SU-DHL-6 (cell line): ENCODE measurements around the gene PDZD2.

Experiments
- H2AFZ ChIP-seq: fragments of 200-600 bp; sonication (generic); 2 replicates; pipeline ENCODE4 v1.6.1; 2014; ENCODE audit warnings: low read depth, mild to moderate bottlenecking, moderate library complexity, mixed read lengths, antibody characterized with exemption, low read length; ENCODE audit not compliant: severe bottlenecking
- H3F3A ChIP-seq: fragments of 200-600 bp; shearing (Covaris generic); 2 replicates; pipeline ENCODE4 v1.6.0; 2016; ENCODE audit warnings: antibody characterized with exemption, mild to moderate bottlenecking; ENCODE audit not compliant: insufficient read depth
- H3K27ac ChIP-seq: fragments of 200-600 bp; sonication (generic); 2 replicates; pipeline ENCODE4 v1.5.1; 2016; ENCODE audit warnings: low read depth, mild to moderate bottlenecking, low read length, moderate library complexity, mixed read lengths
- H3K27me3 ChIP-seq: fragments of 200-600 bp; sonication (generic), shearing (Covaris generic); 2 replicates; pipeline ENCODE4 v1.6.0; 2014; ENCODE audit warnings: mild to moderate bottlenecking, low read length
- H3K36me3 ChIP-seq: fragments of 200-600 bp; sonication (generic); 2 replicates; pipeline ENCODE4 v1.6.1; 2014; ENCODE audit warnings: mild to moderate bottlenecking, low read length, mixed read lengths
- H3K4me2 ChIP-seq: fragments of 300-600, 200-600 bp; shearing (Covaris generic), sonication (generic); 2 replicates; pipeline ENCODE4 v1.6.0; 2014; ENCODE audit warnings: low read length, low read depth, mild to moderate bottlenecking; ENCODE audit not compliant: poor library complexity, severe bottlenecking
- H3K4me3 ChIP-seq: fragments of 200-600 bp; sonication (generic); 2 replicates; pipeline ENCODE4 v1.5.1; 2014; ENCODE audit warnings: antibody characterized with exemption, low read length, mild to moderate bottlenecking, mixed read lengths; ENCODE audit not compliant: insufficient read depth, poor library complexity, severe bottlenecking
- H3K79me2 ChIP-seq: fragments of 200-600 bp; sonication (generic); 2 replicates; pipeline ENCODE4 v1.6.1; 2014; ENCODE audit warnings: mild to moderate bottlenecking, low read length, moderate library complexity; ENCODE audit not compliant: insufficient read depth
- H3K9ac ChIP-seq: fragments of 200-600 bp; sonication (generic); 2 replicates; pipeline ENCODE4 v1.7.0; 2014; ENCODE audit warnings: mild to moderate bottlenecking, low read length
- H3K9me2 ChIP-seq: fragments of 200-600 bp; sonication (generic); replicated peaks from 2 replicates; pipeline ENCODE4 v1.6.1; 2014; ENCODE audit warnings: low read length; ENCODE audit not compliant: insufficient read depth
- H3K9me3 ChIP-seq: fragments of 200-600 bp; sonication (generic); 2 replicates; pipeline ENCODE4 v1.6.1; 2014; ENCODE audit warnings: low read length, mixed read lengths; ENCODE audit not compliant: insufficient read depth
- H4K20me1 ChIP-seq: fragments of 200-600 bp; sonication (generic); 2 replicates; pipeline ENCODE4 v1.6.1; 2014; ENCODE audit warnings: low read depth, mild to moderate bottlenecking, antibody characterized with exemption, low read length, moderate library complexity, mixed read lengths
- EZH2phosphoT487 ChIP-seq: fragments of 200-600 bp; sonication (generic), shearing (Covaris generic); conservative IDR thresholded peaks from 2 replicates; pipeline ENCODE4 v1.6.1; 2018; ENCODE audit warnings: mild to moderate bottlenecking, antibody characterized with exemption, low read length, moderate library complexity, mixed read lengths
- TF ChIP-seq, protein P1 (sequence below): fragments of 200-600 bp; sonication (generic); IDR thresholded peaks from one replicate; pipeline ENCODE4 v1.5.1; 2017; ENCODE audit warnings: antibody characterized with exemption, mild to moderate bottlenecking, low read length, moderate library complexity; ENCODE audit not compliant: insufficient read depth, poor library complexity, severe bottlenecking

PDZD2 gene

DNA sequence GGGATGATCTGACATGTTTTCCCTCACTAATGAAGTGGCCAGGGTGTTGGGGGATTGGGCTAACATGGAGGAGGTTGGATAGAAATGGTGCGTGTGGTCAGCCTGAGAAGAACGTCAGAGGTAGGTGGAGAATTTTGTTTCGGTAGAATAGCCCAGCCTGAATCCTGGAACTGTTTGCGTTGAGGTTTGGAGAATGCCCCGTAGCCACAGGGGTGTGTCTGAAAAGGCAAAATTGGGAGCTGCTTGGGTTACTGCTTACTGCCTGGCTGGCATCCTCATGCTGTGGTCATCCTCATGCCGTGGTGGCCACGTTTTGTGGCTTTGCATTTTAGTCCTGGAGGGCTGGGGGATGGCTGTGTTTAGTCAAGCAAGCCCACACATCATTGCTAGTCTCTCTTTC is 298.3 kb downstream of the PDZD2 start:
- Histone ChIP-seq H3K36me3 (no peaks in the 10 kb centered on the region), H3K27me3 (no peaks in the 10 kb centered on the region), H3K9me3 (no peaks in the 10 kb centered on the region), H3K79me2 (no peaks in the 10 kb centered on the region), H3F3A (no peaks in the 10 kb centered on the region), H4K20me1 (no peaks in the 10 kb centered on the region), H3K4me3 (no peak overlapping the region), H2AFZ (no peak overlapping the region), H3K9me2 (no peaks in the 10 kb centered on the region), H3K4me2 (no peak overlapping the region), H3K27ac (no peak overlapping the region), H3K9ac (no peak overlapping the region)
- TF ChIP-seq, protein P1, sequence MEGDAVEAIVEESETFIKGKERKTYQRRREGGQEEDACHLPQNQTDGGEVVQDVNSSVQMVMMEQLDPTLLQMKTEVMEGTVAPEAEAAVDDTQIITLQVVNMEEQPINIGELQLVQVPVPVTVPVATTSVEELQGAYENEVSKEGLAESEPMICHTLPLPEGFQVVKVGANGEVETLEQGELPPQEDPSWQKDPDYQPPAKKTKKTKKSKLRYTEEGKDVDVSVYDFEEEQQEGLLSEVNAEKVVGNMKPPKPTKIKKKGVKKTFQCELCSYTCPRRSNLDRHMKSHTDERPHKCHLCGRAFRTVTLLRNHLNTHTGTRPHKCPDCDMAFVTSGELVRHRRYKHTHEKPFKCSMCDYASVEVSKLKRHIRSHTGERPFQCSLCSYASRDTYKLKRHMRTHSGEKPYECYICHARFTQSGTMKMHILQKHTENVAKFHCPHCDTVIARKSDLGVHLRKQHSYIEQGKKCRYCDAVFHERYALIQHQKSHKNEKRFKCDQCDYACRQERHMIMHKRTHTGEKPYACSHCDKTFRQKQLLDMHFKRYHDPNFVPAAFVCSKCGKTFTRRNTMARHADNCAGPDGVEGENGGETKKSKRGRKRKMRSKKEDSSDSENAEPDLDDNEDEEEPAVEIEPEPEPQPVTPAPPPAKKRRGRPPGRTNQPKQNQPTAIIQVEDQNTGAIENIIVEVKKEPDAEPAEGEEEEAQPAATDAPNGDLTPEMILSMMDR: no peak
- TF ChIP-seq EZH2phosphoT487: no peak

- Histone ChIP-seq H3K9me2 (no peaks in the 10 kb centered on the region), H3K79me2 (no peaks in the 10 kb centered on the region), H3F3A (no peaks in the 10 kb centered on the region), H3K4me2 (no peak overlapping the region), H3K9me3 (no peaks in the 10 kb centered on the region), H4K20me1 (no peaks in the 10 kb centered on the region), H2AFZ (no peak overlapping the region), H3K36me3 (no peaks in the 10 kb centered on the region), H3K4me3 (no peak overlapping the region), H3K27me3 (no peaks in the 10 kb centered on the region), H3K9ac (no peak overlapping the region), H3K27ac (no peak overlapping the region)
- TF ChIP-seq, protein P1: no peak
- no peak for TF ChIP-seq EZH2phosphoT487
Observed at GRCh38 chr5:31937703-31938102, 298.8 kb downstream of the PDZD2 start.

GRCh38 chr5:31939151-31939550 is 300.2 kb downstream of the PDZD2 start:
- Histone ChIP-seq H3K4me3 (no peak overlapping the region), H3K36me3 (no peaks in the 10 kb centered on the region), H4K20me1 (no peaks in the 10 kb centered on the region), H3K9me3 (no peaks in the 10 kb centered on the region), H3K27ac (no peak overlapping the region), H3K9ac (no peak overlapping the region), H3K4me2 (no peak overlapping the region), H3F3A (no peaks in the 10 kb centered on the region), H3K27me3 (no peaks in the 10 kb centered on the region), H2AFZ (no peak overlapping the region), H3K9me2 (no peaks in the 10 kb centered on the region), H3K79me2 (no peaks in the 10 kb centered on the region)
- TF ChIP-seq EZH2phosphoT487: no peak
- TF ChIP-seq, protein P1: no peak
